HTERT RPE-1 (cell line): ENCODE results near the gene NAV3.

Experiments
- in situ Hi-C: fragments of 300-500 bp; cut with MboI; formaldehyde crosslinking; loops from 4 replicates; pipeline ENCODE4 v1.14.3; 2020; ENCODE audit warnings: low sequenced_read_pairs

Gene NAV3

GRCh38 chr12:77837876-77838291 lies 7.2 kb downstream of the NAV3 start:
- in situ Hi-C loops, result no loop called here

- in situ Hi-C loops, result no loop called here
Measured at GRCh38 chr12:77841521-77841920, 10.8 kb downstream of the NAV3 start.

GRCh38 chr12:77842430-77842829 lies 11.7 kb downstream of the NAV3 start:
- in situ Hi-C loops, result no loop called here

GRCh38 chr12:77845831-77846230 lies 15.1 kb downstream of the NAV3 start:
- in situ Hi-C loops, result no loop called here

- in situ Hi-C loops, result no loop called here
Measured at GRCh38 chr12:77847060-77847541, 16.4 kb downstream of the NAV3 start.

GRCh38 chr12:77847680-77848431 lies 17.2 kb downstream of the NAV3 start:
- in situ Hi-C loops, result no loop called here

GRCh38 chr12:77850129-77850528 lies 19.4 kb downstream of the NAV3 start:
- in situ Hi-C loops, result no loop called here

GRCh38 chr12:77850698-77851097 lies 20.0 kb downstream of the NAV3 start:
- in situ Hi-C loops, result no loop called here

- in situ Hi-C loops, result no loop called here
Measured at GRCh38 chr12:77855548-77855947, 24.9 kb downstream of the NAV3 start.

- in situ Hi-C loops, result no loop called here
Measured at GRCh38 chr12:77861317-77861716, 30.6 kb downstream of the NAV3 start.

- in situ Hi-C loops, result no loop called here
Measured at GRCh38 chr12:77865178-77865577, 34.5 kb downstream of the NAV3 start.

GRCh38 chr12:77878901-77879300 lies 48.2 kb downstream of the NAV3 start:
- in situ Hi-C loops, result no loop called here

- in situ Hi-C loops, result no loop called here
Measured at GRCh38 chr12:77882709-77883108, 52.0 kb downstream of the NAV3 start.

GRCh38 chr12:77888611-77889010 lies 57.9 kb downstream of the NAV3 start:
- in situ Hi-C loops, result no loop called here

GRCh38 chr12:77891518-77892147 lies 60.9 kb downstream of the NAV3 start:
- in situ Hi-C loops, result no loop called here

GRCh38 chr12:77893918-77894317 lies 63.2 kb downstream of the NAV3 start:
- in situ Hi-C loops, result no loop called here

- in situ Hi-C loops, result no loop called here
Measured at GRCh38 chr12:77894556-77894955, 63.9 kb downstream of the NAV3 start.

- in situ Hi-C loops, result no loop called here
Measured at GRCh38 chr12:77895699-77896098, 65.0 kb downstream of the NAV3 start.

- in situ Hi-C loops, result no loop called here
Measured at GRCh38 chr12:77907936-77908335, 77.2 kb downstream of the NAV3 start.

GRCh38 chr12:77914081-77914488 lies 83.4 kb downstream of the NAV3 start:
- in situ Hi-C loops, result no loop called here

GRCh38 chr12:77915071-77915600 lies 84.4 kb downstream of the NAV3 start:
- in situ Hi-C loops, result no loop called here

GRCh38 chr12:77916276-77916675 lies 85.6 kb downstream of the NAV3 start:
- in situ Hi-C loops, result no loop called here
